ENCODE measurements around the gene ZNF322. TPM values are rescaled to one million over a fixed set of nuclear protein-coding genes. Genes with fewer than 3 reads are reported as not detected.

The ZNF322 gene
- total and polyA plus RNA-seq, 2 of the 8 experiments (the other 6 are each of a cell fraction or from before 2014, with no cell fraction given) = 5.3 to 35.0 TPM

DNA sequence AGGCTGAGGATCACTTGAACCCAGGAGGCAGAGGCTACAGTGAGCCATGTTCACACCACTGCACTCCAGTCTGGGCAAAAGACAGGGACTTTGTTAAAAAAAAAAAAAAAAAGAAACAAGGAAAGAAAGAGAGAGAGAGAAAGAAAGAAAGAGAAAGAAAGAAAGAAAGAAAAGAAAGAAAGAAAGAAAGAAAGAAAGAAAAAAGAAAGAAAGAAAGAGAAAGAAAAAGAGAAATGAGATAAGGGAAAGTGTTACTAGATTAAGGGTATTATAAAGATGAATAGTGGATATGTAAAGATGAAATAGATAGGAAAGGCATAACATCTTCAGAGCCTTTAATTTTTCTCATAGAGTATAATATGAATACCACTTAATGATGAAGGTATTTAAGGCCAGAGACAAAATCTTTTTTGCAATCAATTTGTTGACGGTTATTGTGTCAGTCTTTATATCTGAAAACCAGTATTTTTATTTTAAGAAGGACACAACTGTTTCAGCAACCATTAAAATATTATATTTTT is 36.1 kb downstream of the ZNF322 start:
- Histone ChIP-seq H3K79me2 (ENCODE audit: control insufficient read depth in 1 of 2, insufficient read depth in 2 of 2, low read length in 2 of 2) (no peaks in the 10 kb centered on the region), H3K9me3 (ENCODE audit: insufficient read depth in 2 of 2, low read depth in 1 of 2, low read length in 1 of 2) (peaks cover 2 to 6% of the 10 kb centered on the region in 2 experiments; a peak in 2 of 4 replicates), H3K27me3 (replicated peaks in 1 of 4; ENCODE audit: control insufficient read depth in 3 of 4, extremely low read depth in 1 of 4, insufficient read depth in 3 of 4, low read length in 3 of 4) (no peaks in the 10 kb centered on the region), H3K27ac (ENCODE audit: low read depth, low read length) (no peak overlapping the region), H3K79me1 (ENCODE audit: low read depth, low read length) (no peaks in the 10 kb centered on the region), H3K4me3 (ENCODE audit: extremely low read depth in 1 of 4, insufficient read depth in 2 of 4, low read depth in 3 of 4, low read length in 4 of 4) (no peak overlapping the region), H3K56ac (replicated peaks; ENCODE audit: insufficient read length, low read depth, low read length) (no peak overlapping the region), H4K91ac (replicated peaks; ENCODE audit: insufficient read length, low read length) (no peak overlapping the region), H3K4ac (replicated peaks; ENCODE audit: insufficient read length, low read depth, low read length) (no peak overlapping the region), H4K8ac (ENCODE audit: extremely low read depth, insufficient read depth, low read length) (no peak overlapping the region), H4K20me1 (replicated peaks in 1 of 2; ENCODE audit: control insufficient read depth in 1 of 2, insufficient read depth in 2 of 2, low read length in 2 of 2) (no peaks in the 10 kb centered on the region), H3K23me2 (ENCODE audit: low read depth, low read length) (no peaks in the 10 kb centered on the region), H3K4me2 (ENCODE audit: insufficient read depth in 1 of 2, low read depth in 2 of 2, low read length in 2 of 2) (no peak overlapping the region), H2BK120ac (replicated peaks; ENCODE audit: low read depth, low read length) (no peak overlapping the region), H2BK20ac (ENCODE audit: low read length) (no peak overlapping the region), H4K5ac (ENCODE audit: insufficient read length, low read depth, low read length) (no peak overlapping the region), H2BK15ac (ENCODE audit: low read length) (no peak overlapping the region), H3K36me3 (ENCODE audit: control insufficient read depth in 2 of 4, insufficient read depth in 4 of 4, low read length in 3 of 4) (no peaks in the 10 kb centered on the region), H3K14ac (ENCODE audit: insufficient read length) (no peak overlapping the region), H2BK5ac (ENCODE audit: low read depth, low read length) (no peak overlapping the region), H3K18ac (ENCODE audit: extremely low read depth, low read length) (no peak overlapping the region), H2BK12ac (ENCODE audit: low read depth, low read length) (no peak overlapping the region), H2AFZ (ENCODE audit: low read length) (no peak overlapping the region), H3K9ac (replicated peaks in 1 of 4; ENCODE audit: extremely low read depth in 1 of 4, low read depth in 3 of 4, low read length in 3 of 4) (no peak overlapping the region), H3K23ac (ENCODE audit: insufficient read length) (no peak overlapping the region), H3K4me1 (replicated peaks in 1 of 4; ENCODE audit: control insufficient read depth in 3 of 4, insufficient read depth in 4 of 4, low read length in 3 of 4) (no peaks in the 10 kb centered on the region), H2AK5ac (ENCODE audit: low read depth, low read length) (no peak overlapping the region)
- DNase-seq (ENCODE audit: low read depth in 1 of 2, low spot score in 2 of 2) = no peak
- no peak for FAIRE-seq
- POLR2A ChIA-PET (ENCODE audit: partially characterized antibody) = no interaction called here
- 96% methylated on average over 1 of the region's 1 CpG; no CpG with 5 or more reads in 1 of the 2 experiments for WGBS, 2 experiments (ENCODE audit: extremely low coverage in 1 of 2, insufficient coverage in 1 of 2, insufficient read length in 1 of 2, insufficient replicate concordance in 2 of 2, low coverage in 1 of 2, low lambda C conversion rate in 2 of 2, missing lambda C conversion rate in 1 of 2)
- CTCF ChIA-PET (ENCODE audit: partially characterized antibody) = interaction anchor here (0.7 to 0.9 kb wide), 2 partner anchors 10 to 21 kb away, joined by 3 to 7 read pairs; no protein-coding TSS in a partner anchor
- TF ChIP-seq GTF2F1 (IDR thresholded peaks at IDR 0.05; ENCODE audit: borderline replicate concordance, low read depth, low read length) (no peak), CHD2 (IDR thresholded peaks at IDR 0.05; ENCODE audit: low read length) (no peak), GABPA (IDR thresholded peaks at IDR 0.05; ENCODE audit: borderline replicate concordance, insufficient read depth, low read length) (no peak), SRF (IDR thresholded peaks at IDR 0.05; ENCODE audit: low read depth, low read length) (no peak), POU5F1 (IDR thresholded peaks at IDR 0.05; ENCODE audit: low read depth, low read length) (no peak), SUZ12 (IDR thresholded peaks at IDR 0.05; ENCODE audit: low read length) (no peak), SAP30 (IDR thresholded peaks at IDR 0.05; ENCODE audit: insufficient read depth, insufficient replicate concordance, low read length) (no peak), YY1 (IDR thresholded peaks at IDR 0.05; ENCODE audit: low read depth, low read length) (no peak), SP4 (IDR thresholded peaks at IDR 0.05; ENCODE audit: low read length) (no peak), HDAC2 (IDR thresholded peaks at IDR 0.05; ENCODE audit: borderline replicate concordance in 1 of 2, low read depth in 2 of 2, low read length in 2 of 2) (no peak)
- TF ChIP-seq, protein P1, sequence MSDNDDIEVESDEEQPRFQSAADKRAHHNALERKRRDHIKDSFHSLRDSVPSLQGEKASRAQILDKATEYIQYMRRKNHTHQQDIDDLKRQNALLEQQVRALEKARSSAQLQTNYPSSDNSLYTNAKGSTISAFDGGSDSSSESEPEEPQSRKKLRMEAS (IDR thresholded peaks at IDR 0.05) = no peak

All from H1 (cell line).